HL-60/S4 treated with retinoic acid at 250 ng/mL for 4 days and 3 days (cell line): ENCODE results near the gene MYMK.

Experiments
- in situ Hi-C: fragments of 300-500 bp; cut with MboI; formaldehyde crosslinking; loops from 2 replicates; pipeline ENCODE4 v1.7.0; 2022; ENCODE audit warnings: low sequenced_read_pairs

MYMK gene

DNA sequence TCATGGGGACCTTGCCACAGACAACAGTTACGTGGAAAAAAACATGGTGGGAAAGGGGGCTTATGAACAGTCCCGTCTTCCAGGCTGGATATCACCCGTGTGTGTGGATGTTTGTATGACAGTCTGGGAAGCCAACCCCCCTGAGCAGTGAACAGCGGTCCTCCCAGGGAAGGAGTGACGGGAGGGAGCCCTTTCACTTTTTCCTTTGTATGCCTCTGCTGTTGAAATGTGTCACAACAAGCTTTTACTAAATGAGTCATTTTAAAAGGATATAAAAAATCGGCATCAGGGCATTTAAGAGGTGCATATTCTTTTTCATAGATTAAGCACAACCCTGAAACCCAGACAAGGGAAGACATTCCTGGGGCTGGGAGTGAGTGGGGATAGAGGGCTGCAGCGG is 5.1 kb downstream of the MYMK start:
- in situ Hi-C loops: no loop called here

DNA sequence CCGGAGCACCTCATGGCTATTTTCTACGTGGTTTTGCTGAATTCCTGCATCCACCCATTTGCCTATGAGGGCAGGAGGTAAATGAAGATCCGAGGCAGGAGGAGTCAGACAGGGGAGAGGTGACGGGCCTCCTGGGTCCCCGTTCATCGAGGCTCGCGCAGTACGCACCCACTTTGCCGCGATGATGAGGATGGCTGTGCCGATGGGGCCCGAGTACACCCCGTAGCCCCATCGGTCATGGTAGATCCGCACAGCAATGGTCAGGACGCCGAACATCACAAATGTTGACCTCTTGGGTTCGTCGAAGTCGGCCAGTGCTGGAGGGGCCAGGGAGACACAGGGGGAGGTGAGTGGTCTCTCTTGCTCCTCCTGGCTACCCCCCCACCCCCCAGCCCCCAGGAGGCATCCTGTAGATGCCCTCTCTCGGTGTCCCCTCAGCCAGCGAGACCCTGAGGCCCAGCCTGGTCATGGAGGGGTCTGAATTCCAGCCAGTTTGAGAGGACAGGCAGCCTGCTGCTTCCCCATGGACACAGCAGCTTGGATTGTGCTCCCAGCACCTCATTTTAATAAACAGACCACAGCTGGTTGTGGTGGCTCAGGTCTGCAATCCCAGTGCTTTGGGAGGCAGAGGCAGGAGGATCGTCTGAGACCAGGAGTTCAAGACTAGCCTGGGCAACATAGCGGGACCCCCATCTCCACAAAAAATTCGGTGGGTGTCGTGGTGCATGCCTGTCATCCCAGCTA is 5.9 kb downstream of the MYMK start:
- in situ Hi-C loops: no loop called here

DNA sequence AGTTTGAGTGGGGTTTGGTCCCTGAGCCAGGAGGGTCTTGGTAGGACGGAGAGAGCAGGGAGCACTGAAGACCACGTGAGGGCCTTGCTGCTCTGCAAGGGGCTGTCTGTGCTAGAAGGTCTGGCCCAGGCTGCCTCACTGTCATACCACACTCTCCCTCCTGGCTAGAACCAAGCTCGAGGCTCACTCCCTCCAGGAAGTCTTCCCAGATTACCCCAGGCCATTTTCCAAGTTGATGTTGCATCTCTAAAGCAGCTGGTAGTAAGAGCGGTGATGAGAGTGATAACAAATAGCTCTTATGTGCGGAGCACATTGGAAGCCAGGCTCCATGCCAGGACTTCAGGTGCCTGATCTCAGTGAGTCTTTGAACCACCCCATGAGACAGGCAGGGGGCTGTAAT is 6.6 kb downstream of the MYMK start:
- in situ Hi-C loops: no loop called here

DNA sequence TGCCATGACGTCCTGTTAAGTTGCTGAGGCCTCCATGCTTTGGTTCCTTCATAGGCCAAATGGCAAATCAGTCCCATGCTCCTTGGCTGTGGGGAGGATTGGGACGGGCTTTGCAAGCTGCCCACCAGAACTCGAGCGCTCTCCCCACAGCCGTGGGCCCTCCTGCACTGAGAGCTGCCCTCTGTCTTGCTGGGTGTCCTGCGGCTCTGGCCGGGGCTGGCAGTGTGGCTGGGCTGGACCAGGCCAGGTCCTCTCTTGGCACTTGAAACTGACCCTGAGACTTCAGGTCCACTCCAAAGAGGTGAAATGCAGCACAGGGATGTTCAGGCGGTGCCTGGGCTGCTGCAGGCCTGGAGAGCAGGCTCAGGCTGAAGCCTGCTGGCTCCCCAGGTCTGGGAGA is 7.0 kb downstream of the MYMK start:
- in situ Hi-C loops: no loop called here

DNA sequence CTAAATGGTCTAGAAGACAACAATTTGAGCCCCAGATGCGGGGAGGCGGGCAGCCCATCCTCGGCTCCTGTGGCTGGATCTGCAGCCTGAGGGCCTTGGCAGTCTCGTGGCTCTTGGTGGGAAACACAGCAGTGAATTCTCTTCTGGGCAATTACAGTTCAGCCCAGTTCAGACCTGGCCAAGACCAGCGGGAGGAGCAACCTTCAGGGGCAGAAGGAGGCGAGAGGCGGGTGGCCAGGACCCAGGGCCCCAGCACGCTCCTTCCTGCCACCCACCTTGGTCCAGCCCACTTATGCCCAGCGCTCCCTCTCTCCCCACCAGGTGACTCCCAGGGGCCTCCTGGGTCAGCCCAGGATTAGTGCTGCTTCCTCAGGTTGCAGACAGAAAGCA is 7.8 kb downstream of the MYMK start:
- in situ Hi-C loops: no loop called here

DNA sequence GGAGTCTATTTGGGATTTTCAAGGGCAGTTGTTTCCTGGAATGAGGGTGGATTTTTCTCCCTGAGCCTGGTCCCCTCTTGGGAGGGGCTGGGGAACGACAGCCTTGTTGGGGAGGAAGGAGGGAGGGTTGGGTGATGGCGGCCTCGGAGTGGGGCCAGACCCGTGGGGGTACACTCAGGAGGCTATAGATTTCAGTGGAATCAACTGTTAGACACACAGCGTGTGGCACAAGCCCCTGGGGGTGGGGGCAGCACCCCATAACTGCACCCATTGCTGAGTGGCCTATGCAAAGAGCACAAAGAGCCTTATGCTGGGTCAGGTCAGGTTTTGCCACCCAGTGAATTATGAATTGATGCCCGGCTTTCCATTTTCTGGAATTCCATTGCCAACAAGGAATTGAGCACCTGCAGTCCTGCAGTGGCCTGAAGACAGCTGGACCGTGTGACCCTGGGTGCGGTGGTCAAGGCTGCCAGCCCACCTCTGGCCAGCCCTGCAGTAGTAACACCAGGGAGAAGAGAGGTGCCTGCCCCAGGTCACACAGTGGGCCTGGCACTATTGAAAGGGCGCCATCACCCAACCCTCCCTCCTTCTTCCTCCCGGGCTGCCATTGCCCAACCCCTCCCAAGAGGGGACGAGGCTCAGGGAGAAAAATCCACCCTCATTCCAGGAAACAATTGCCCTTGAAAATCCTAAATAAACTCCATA is 8.4 kb downstream of the MYMK start:
- in situ Hi-C loops: no loop called here

DNA sequence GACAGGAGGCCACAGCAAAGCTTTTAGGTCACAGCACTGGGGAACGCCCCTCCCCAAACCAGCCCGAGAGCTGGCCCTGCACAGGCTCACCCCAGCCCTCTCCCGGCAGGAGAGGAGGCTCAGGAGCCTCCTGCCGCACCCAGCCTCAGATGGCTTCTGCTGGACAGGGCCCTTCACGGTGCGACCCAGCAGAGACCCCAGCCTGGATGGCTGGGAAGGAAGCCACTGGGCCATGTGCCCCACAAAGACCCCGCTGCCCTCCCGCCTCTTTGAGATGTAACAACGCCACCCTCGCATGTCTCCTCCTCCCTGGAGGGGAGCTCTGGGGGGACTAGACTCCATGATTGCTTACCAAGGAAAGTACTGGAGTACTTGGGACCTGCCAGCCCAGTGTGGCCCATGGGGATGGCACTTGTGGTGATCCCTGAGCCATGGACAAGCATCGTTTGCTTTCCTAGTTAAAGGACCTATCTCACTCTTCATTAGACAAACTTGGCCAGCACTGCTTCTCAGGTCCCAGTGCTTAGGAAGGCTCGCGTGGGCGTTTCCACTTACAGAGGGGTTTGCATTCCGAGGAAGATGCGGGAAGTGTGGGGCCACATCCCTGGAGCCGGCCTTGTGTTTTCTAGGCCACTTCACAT is 9.0 kb downstream of the MYMK start:
- in situ Hi-C loops: no loop called here

DNA sequence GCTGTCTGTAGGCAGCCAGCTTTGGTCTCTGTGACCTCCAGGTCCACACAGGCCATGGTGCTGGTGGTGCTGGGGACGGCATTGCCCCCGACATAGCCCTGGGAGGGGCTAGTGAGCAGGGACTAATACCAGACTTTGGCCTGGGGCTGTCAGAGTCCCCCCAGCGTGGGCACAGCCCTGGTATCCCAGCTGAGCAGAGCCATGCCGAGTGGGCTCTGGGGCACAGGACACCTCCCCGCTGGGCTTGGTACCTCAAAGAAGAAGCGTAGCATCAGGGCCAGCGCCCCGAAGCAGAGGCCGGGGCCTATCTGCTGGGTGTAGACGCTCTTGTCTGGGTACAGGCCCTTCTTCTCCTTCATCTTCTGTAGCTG is 9.5 kb downstream of the MYMK start:
- in situ Hi-C loops: no loop called here

DNA sequence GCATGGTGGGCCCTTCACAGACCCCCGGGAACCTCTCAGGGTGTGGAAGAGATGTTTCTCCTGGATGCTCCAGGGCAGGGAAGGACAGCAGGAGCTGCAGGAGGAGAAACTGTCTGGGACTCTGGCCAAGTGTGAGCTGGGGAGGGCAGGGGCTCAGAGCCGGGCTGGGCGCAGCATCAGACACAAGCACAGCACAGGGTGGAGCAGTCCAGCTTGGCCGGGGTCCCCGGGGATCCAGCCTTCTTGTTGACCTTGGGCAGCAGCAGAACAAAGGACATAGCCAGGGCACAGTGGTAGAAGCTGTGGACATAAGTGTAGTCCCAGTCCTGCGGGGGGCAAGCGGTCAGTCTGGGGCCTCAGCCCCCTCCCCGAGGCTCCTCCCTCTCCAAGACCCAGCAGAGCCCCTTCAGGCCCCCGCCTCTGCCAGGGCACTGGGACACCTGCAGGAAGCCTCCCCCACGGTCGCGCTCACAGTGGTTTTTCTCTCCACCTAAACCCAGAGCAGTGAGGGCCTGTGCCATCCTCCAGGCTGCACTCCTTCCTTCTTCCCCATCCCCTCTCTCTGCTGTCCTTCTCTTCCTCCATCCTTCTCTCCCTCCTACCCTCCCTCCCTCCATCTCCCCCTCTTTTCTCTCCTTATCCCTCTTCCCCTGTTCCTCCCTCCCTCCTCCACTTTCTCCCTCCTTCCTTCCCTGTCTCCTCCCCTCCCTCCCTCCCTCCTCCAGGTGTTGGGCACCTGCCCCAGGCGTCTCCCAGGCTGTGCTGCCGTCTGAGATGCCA is 10.1 kb downstream of the MYMK start:
- in situ Hi-C loops: no loop called here

DNA sequence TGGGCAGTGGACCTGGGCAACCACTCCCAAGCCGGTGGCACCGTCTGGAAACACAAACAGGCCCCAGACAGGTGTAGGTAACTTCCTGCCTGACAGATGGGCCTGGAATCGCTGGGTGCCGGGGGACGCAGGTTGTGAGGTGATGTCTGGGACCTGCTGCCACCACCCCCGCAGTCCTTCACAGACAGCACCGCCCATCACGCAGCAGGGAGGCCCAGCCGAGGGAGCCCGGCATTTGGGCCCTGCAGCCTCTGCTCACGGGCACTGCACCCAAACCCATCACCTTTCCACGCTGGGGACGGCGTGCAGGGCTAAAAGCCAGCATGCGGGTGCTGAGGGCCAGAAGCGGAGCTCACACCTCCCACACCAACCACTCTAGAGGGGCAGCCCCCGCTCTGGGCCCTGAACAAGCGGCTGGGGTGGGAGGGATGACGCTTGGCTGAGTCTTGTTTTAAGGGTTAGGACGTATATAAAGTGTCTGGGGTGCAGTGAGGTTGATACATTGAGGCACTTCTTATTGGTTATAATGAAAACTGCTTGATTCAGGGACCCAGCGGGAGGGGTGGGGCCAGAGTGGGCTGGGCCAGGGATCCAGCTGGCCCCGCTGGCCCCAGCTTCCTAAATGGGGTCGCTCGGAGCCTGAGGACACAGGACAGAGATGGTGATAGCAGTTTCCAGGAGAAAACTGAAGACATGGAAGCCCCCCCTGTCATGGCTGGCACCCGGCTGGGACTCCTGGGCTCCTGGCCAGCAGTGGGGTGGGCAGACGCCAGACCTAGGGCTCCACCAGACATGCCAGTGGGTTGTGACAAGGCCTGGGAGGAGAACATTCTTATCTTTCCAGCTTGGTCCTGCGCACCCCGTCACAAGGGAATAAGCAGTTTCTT is 11.3 kb downstream of the MYMK start:
- in situ Hi-C loops: no loop called here

DNA sequence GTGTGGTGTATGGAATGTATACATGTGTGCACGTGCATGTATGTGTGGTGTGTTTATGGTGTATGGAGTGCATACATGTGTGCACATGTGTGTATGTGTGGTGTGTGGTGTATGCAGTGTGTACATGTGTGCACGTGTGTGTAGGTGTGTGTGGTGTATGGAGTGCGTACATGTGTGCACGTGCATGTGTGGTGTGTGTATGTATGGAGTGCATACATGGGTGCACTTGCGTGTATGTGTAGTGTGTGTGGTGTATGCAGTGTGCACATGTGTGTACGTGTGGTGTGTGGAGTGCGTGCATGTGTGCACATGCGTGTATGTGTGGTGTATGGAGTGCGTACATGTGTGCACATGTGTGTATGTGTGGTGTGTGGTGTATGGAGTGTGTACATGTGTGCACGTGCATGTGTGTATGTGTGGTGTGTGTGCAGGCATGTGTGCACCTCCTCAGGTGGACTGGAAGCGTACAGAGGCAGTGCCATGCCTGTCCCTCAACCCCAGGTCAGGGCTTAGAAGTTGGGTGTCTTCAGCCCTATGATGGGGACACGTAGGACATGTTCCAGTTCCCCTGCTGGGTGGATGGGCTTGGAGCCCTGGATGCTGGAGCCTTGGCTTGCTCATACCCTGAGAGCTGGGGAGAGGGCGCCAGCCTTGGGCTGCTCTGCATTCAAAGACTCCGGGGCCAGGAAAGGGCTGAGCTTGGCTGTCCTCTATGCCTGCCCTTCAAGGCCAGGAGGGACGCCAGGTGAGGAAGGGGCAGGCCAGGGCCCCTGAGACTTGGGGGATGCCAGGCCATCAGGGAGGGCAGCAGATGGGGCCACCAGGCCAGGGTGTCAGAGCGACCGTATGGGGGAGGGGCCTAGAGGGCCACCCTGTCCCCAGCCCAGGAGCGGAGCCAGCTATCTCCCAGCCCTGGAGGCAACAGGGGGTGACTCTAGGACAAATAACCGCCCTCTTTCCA is 12.2 kb downstream of the MYMK start:
- in situ Hi-C loops: no loop called here

DNA sequence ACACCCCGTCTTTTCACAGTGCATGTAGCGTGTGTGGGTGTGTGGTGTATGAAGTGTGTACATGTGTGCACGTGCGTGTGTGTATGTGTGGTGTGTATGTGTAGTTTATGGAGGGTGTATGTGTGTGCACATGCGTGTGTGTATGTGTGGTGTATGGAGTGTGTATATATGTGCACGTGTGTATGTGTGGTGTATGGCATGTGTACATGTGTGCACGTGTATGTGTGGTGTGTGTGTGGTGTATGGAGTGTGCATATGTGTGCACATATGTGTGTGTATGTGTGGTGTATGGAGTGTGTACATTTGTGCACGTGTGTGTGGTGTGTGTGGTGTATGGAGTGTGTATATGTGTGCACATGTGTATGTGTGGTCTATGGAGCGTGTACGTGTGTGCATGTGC is 13.2 kb downstream of the MYMK start:
- in situ Hi-C loops: no loop called here

DNA sequence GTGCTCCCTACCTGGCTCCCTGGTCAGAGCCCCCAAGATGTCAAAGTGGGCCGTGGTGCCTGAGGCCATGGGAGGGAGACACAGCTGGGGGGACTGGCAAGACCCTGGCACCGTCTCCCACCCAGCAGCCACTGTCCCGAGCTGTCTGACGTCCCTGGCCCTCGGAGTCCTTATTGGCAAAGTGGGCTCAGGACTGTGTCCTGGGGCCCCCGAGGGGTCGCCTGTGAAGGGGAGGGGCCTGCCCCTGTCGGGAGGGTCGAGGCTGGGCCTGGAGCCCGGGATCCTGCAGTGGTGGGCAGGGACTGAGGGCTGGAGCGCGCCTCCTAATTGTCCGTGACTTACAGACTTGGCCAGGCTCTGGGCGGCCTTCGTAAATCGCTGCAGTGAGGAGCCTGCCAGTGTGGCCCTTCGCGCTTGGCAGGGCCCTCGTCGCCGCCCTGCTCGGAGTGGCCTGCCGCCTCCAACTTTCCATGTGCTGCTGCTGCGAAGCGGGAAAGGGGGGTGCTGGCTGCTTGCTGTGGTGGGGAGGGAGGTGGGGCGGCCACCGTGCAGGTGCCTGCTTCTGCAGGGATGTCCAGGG is 13.7 kb downstream of the MYMK start:
- in situ Hi-C loops: no loop called here

DNA sequence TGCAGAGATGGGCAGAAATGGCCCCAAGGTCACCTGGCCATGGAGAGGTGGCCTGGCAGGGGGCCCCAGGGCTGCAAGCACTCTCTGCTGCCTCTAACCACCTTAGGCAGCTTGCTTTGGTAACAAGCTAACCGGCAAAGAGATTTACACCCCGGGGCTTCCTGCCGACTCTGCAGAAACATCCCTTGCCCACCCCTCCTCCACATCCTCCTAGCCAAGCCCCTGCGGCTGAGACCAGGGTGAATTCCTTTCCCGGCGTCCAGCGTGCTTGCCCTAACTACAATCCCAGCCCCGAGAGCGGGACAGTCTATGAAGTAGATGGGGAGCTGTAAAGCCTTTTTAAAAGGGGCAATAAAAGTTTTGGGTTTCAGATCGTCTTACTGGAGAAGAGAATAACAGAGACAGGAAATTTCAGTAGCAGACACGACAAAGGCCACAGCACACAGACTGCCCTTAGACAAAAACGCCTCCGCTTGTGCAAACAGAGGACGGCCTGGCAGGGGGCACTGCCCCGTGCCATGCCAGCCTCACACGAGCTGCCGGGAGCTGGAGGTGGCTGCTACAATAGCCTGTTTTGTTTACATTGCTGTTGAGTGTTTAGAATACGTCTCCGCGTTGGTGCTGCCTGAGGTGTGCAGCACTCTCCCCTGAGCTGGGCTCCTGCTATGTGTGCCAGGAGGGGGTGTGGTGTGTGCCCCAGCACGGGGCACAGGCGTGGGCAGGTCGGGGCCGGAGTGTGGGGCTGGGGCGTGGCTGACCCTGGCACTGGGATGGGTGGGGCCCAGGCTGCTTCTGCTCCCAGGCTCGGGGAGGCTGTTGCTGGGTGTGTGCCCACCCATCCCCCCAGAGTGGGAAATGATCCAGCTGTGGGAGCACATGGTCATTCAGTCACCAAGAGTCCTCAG is 15.3 kb downstream of the MYMK start:
- in situ Hi-C loops: no loop called here

DNA sequence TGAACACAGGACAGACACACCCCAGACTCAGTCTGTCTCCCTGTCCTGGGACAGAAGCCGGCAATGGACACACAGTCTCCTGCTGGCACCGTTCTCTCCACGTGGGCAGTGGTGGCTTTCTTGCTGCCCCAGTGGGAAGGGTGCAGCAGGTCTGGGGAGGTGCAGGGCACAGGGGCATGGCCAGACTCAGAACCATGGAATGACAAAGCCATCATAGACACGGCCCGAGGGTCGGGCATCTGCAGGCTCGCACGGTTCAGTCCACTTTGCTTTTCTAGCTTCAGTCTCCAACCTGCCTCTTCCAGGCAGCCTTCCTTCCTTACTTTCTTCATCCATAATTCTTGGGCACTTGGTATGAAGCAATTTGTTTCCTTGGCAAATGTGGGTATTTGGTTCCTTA is 16.7 kb downstream of the MYMK start:
- in situ Hi-C loops: no loop called here

DNA sequence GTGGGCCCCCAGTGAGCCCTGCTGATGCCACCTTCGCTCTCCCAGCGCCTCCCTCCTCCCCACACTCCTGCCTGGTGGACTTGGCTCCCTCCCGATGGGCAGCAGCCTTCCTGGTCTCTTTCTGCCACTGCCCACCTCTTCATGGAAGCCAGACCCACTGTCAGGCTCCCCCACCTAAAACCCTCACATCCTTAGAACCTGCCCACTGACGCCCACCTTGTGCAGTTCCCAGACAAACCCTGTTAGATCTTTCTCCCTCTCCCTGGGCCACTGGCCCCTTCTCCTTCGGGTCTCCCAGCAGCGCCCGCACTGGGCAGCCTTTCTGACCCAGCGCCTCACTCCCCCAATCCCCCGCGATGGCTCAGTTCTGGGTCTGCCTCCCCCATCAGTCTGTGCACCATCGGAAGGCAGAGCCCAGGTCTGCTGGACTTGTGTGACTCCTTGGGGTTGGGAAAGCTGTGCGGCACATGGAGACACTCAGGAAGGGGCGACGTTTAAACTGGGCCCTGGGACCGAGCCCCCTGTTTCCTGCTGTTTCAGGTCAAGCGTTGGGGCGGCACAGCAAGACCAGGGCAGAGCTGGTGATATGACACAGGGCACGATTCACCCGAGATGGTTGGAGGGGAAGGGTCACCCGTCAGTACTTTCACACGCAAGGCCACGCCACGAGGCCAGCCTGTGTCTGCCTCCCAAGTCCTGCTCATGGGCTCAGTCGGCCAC is 17.4 kb downstream of the MYMK start:
- in situ Hi-C loops: no loop called here

DNA sequence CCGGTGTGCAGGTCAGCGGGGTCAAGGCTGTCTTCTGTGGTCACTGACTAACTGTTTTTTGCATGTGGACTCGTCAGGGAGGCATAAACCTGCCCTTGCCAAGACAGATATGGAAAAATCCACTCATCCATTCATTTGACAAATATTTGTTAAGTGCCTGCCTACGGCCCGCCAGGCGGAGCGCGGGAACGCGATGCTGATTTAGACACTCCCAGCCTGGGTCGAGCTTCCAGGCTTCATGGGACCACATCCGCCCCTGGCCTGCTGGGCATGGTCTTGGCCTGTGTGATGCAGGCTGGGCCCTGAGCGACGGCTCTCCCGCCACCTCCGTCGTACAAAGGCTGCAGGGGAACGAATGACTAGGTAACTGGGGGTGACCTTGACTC is 18.1 kb downstream of the MYMK start:
- in situ Hi-C loops: no loop called here
